GM18870 (cell line): ENCODE measurements around the gene RDX.

Source experiments
- ATAC-seq: cut with Tn5 transposase; IDR thresholded peaks from one replicate; pipeline ENCODE4 v1.9.1; 2021; ENCODE audit warnings: moderate library complexity; ENCODE audit not compliant: unreplicated experiment

Gene RDX

GRCh38 chr11:110296226-110297075 is at the start of gene RDX:
TSS of gene RDX (minus strand) at chr11:110296614. CDS start at chr11:110279692, 16,922 bp downstream.
- ATAC-seq: peak; percentile 50

GRCh38 chr11:110345743-110346142 is 49.3 kb upstream of the RDX start:
- peak; percentile 55 for ATAC-seq

GRCh38 chr11:110340436-110340835 is 44.0 kb upstream of the RDX start:
- no peak for ATAC-seq

- peak; percentile 37 for ATAC-seq
Measured at GRCh38 chr11:110339456-110340250, 43.2 kb upstream of the RDX start.

GRCh38 chr11:110338684-110339083 is 42.3 kb upstream of the RDX start:
- peak; percentile 37 for ATAC-seq

GRCh38 chr11:110337570-110338193 is 41.3 kb upstream of the RDX start:
- no peak for ATAC-seq

GRCh38 chr11:110336054-110336453 is 39.6 kb upstream of the RDX start:
- ATAC-seq: no peak

- ATAC-seq: no peak
Measured at GRCh38 chr11:110335358-110335757, 38.9 kb upstream of the RDX start.

GRCh38 chr11:110331626-110332025 is 35.2 kb upstream of the RDX start:
- ATAC-seq: no peak

- ATAC-seq: no peak
Measured at GRCh38 chr11:110329445-110329844, 33.0 kb upstream of the RDX start.

- no peak for ATAC-seq
Measured at GRCh38 chr11:110327508-110327907, 31.1 kb upstream of the RDX start.

GRCh38 chr11:110323786-110324185 is 27.4 kb upstream of the RDX start:
- no peak for ATAC-seq

- ATAC-seq: no peak
Measured at GRCh38 chr11:110319501-110319900, 23.1 kb upstream of the RDX start.

GRCh38 chr11:110318638-110319404 is 22.4 kb upstream of the RDX start:
- ATAC-seq: no peak

GRCh38 chr11:110317516-110317932 is 21.1 kb upstream of the RDX start:
- no peak for ATAC-seq

GRCh38 chr11:110314366-110315095 is 18.1 kb upstream of the RDX start:
- ATAC-seq: no peak

GRCh38 chr11:110312670-110313069 is 16.3 kb upstream of the RDX start:
- ATAC-seq: no peak

GRCh38 chr11:110311783-110312579 is 15.6 kb upstream of the RDX start:
- ATAC-seq: no peak

GRCh38 chr11:110308071-110308470 is 11.7 kb upstream of the RDX start:
- ATAC-seq: no peak
